BE2C (cell line): ENCODE data around the gene CDC20B.
"Not testable (repeated sequence)": the region's sequence is repeated elsewhere in the genome, so short reads cannot be mapped to it uniquely, and the experiment has no call there.

Source experiments
- DNase-seq: peaks from one replicate; pipeline ENCODE4 v3.0.0-alpha.2; 2020
- H3K27me3 ChIP-seq: fragments of 250-450 bp; sonication (Bioruptor Pico); 2 replicates; pipeline ENCODE4 v1.5.1; 2020; ENCODE audit warnings: mild to moderate bottlenecking
- H3K36me3 ChIP-seq: fragments of 250-450 bp; sonication (Bioruptor Pico); 2 replicates; pipeline ENCODE4 v1.5.1; 2020; ENCODE audit warnings: mild to moderate bottlenecking
- H3K4me1 ChIP-seq: fragments of 250-450 bp; sonication (Bioruptor Pico); 2 replicates; pipeline ENCODE4 v1.5.1; 2020
- H3K4me3 ChIP-seq: 2 replicates; pipeline ENCODE4 v1.5.1; 2011; ENCODE audit warnings: low read depth, low read length
- H3K9me3 ChIP-seq: fragments of 250-450 bp; sonication (Bioruptor Pico); 2 replicates; pipeline ENCODE4 v1.5.1; 2020
- TF ChIP-seq, protein P1 (sequence below): IDR thresholded peaks from 2 replicates; pipeline ENCODE4 v1.5.1; 2012; ENCODE audit warnings: mild to moderate bottlenecking, low read depth, low read length

Gene CDC20B

DNA sequence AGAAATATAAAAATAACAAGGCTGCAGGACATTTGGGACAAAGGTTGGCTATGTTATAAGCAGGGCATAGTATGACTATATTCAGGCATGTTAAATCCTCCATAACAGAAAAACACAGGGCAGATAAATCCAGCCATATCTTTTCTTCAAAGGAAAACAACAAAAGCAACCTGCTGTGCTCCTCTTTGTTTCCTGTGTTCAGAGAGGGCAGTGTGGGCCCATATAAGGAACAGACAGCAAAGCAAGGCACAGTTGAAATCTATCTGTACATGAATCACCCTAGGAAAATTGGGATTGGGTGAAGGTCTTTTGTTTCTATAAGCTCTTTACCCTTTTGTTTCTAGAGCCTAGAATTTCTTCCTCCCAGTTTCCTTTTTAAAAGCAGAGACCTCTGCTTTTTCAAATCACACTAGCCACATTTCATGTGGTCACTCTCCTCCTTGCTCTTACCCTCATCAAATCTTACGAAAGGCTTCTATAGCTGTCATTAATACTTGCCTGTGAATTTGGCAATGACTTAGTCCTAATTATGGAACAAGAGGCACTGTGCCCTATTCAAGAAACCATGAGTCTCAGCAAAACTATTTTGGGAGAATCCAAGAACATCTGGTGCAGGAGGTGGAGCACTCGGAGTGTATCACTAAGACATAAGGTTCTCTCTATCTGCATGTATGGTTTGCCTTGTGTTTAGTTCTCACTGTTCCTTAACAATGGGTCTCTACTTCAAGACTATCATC lies 68.8 kb downstream of the CDC20B start:
- Histone ChIP-seq H3K36me3 (no peaks in the 10 kb centered on the region), H3K9me3 (no peaks in the 10 kb centered on the region), H3K4me3 (no peak overlapping the region), H3K27me3 (no peaks in the 10 kb centered on the region; the same call in 1 of the 2 replicates), H3K4me1 (no peaks in the 10 kb centered on the region)
- TF ChIP-seq, protein P1, sequence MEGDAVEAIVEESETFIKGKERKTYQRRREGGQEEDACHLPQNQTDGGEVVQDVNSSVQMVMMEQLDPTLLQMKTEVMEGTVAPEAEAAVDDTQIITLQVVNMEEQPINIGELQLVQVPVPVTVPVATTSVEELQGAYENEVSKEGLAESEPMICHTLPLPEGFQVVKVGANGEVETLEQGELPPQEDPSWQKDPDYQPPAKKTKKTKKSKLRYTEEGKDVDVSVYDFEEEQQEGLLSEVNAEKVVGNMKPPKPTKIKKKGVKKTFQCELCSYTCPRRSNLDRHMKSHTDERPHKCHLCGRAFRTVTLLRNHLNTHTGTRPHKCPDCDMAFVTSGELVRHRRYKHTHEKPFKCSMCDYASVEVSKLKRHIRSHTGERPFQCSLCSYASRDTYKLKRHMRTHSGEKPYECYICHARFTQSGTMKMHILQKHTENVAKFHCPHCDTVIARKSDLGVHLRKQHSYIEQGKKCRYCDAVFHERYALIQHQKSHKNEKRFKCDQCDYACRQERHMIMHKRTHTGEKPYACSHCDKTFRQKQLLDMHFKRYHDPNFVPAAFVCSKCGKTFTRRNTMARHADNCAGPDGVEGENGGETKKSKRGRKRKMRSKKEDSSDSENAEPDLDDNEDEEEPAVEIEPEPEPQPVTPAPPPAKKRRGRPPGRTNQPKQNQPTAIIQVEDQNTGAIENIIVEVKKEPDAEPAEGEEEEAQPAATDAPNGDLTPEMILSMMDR: no peak
- no peak for DNase-seq

DNA sequence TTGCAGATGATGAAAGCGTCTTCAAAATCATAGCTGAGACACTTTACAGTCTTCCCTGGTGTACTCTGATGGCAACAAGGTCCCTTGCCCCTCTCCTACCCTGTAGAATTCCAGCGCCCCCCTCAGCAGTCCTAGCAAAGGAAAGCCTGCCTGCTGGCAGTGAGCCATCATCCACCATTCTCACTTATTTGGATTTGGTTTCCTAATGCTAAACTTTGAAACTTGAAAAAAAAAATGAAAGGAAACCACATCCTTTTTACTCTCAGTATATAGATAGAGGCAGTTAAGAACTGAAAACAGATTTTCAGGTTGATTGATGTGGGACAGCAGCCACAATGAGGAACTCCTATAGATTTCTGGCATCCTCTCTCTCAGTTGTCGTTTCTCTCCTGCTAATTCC lies 70.6 kb downstream of the CDC20B start, which contains the start of gene GZMA:
TSS of gene GZMA (plus strand) at position 299 of the 400 bp plus-strand sequence. CDS start at position 336, 37 bp downstream.
- H3K4me3 ChIP-seq: no peak within 1 kb of the TSS

DNA sequence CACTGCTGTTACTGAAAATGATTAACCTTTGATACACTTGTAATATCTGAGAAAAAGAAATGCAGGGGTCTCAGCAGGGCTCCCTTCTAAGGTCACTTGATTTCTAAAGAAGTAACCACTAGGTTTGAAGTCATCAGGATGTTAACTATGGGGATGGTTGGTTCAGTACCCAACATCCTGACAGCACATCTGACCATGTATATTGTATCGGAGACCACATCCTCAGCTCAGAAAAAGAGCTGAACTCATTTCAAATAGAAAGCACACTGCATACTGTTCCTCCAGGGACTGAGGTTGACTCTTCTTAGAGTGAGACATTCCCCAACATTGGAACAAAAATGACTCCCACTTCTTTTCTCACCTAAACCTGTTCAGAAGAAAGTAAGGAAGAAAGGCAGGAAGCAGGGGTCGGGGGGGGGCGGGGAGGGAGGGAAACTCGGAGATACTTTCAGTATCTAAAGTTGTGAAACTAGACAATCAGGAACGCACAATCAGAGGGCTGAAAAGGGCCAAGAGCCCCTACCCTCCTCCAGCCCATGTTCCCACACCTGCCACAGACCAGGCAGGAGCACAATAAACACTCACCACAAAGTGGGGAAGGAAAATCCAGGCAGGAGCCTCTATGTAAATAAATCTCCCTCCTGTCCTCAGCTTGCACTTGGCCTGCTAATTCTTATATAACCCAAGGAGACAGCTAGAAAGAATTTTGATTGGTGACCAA lies 71.3 kb downstream of the CDC20B start:
- Histone ChIP-seq H3K9me3 (no peaks in the 10 kb centered on the region), H3K4me3 (no peak overlapping the region), H3K36me3 (no peaks in the 10 kb centered on the region), H3K27me3 (no peaks in the 10 kb centered on the region), H3K4me1 (no peaks in the 10 kb centered on the region)
- TF ChIP-seq, protein P1: no peak
- no peak for DNase-seq

More for the DNA sequence above, 70.6 kb downstream of the CDC20B start, which contains the start of gene GZMA:
- TF ChIP-seq, protein P1: no peak
- no peaks in the 10 kb centered on the region for H3K4me1 ChIP-seq
- no peaks in the 10 kb centered on the region; the same call in 1 of the 2 replicates for H3K27me3 ChIP-seq
- DNase-seq: no peak
- no peaks in the 10 kb centered on the region for H3K36me3 ChIP-seq
- no peaks in the 10 kb centered on the region for H3K9me3 ChIP-seq

DNA sequence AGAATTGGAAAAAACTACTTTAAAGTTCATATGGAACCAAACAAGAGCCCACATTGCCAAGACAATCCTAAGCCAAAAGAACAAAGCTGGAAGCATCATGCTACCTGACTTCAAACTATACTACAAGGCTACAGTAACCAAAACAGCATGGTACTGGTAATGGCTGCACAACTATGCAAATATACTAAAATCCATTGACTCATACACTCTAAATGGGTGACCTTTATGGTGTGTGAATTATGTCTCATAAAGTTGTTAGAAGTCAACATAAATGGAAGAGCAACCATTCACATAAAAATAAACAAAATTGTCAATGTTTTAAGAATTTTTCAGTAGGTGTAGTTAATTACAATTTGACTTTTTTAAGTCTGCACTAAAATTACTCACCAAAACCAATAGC lies 71.8 kb downstream of the CDC20B start:
- DNase-seq, H3K36me3 ChIP-seq, H3K4me3 ChIP-seq, H3K4me1 ChIP-seq, H3K9me3 ChIP-seq, H3K27me3 ChIP-seq: not testable (repeated sequence)

DNA sequence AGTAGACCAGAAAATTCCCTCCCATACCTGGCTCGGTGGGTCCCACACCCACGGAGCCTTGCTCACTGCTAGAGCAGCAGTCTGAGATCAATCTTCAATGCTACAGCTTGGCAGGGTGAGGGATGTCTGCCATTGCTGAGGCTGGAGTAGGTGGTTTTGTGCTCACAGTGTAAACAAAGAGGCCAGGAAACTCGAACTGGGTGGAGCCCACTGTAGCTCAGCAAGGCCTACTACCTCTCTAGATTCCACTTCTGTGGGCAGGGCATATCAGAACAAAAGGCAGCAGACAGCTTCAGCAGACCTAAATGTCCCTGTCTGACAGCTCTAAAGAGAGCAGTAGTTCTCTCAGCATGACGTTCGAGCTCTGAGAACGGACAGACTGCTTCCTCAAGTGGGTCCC lies 76.1 kb downstream of the CDC20B start:
- H3K36me3 ChIP-seq: no peaks in the 10 kb centered on the region
- H3K9me3 ChIP-seq: no peaks in the 10 kb centered on the region
- no peaks in the 10 kb centered on the region for H3K4me1 ChIP-seq
- TF ChIP-seq, protein P1: no peak
- no peaks in the 10 kb centered on the region; the same call in 1 of the 2 replicates for H3K27me3 ChIP-seq
- H3K4me3 ChIP-seq: no peak overlapping the region
- DNase-seq: no peak

DNA sequence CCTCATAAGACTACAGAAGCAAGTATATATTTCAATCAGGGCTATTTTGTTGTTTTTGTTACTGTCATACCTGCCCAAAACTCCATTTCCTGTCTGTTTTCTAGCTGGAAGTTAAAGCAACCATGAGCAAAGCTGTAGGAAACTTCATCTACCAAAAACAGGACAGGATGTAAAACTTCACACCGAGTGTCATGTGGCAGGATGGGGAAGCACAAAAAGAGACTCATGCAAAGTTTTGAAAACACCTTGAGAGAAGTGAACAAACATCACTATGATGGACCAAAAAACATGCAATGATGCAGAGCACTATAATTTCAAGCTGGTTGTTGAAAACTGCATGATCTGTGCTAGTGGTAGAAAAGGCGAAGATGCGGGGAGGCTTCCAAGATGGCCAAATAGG lies 76.8 kb downstream of the CDC20B start:
- Histone ChIP-seq H3K36me3 (no peaks in the 10 kb centered on the region), H3K4me3 (no peak overlapping the region), H3K9me3 (no peaks in the 10 kb centered on the region), H3K27me3 (no peaks in the 10 kb centered on the region; the same call in 1 of the 2 replicates), H3K4me1 (no peaks in the 10 kb centered on the region)
- TF ChIP-seq, protein P1: no peak
- DNase-seq: no peak

DNA sequence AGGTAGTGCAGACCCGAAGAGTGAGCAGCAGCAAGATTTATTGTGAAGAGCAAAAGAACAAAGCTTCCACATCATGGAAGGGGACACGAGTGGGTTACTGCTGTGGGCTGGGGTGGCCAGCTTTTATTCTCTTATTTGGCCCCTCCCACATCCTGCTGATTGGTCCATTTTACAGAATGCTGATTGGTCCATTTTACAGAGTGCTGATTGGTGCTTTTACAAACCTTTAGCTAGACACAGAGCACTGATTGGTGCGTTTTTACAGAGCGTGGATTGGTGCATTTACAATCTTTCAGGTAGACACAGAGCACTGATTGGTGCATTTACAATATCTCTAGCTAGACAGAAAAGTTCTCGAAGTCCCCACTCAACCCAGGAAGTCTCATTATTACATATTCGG lies 82.0 kb downstream of the CDC20B start:
- not testable (repeated sequence) for H3K27me3 ChIP-seq, H3K4me3 ChIP-seq, H3K9me3 ChIP-seq, H3K36me3 ChIP-seq, H3K4me1 ChIP-seq, DNase-seq

DNA sequence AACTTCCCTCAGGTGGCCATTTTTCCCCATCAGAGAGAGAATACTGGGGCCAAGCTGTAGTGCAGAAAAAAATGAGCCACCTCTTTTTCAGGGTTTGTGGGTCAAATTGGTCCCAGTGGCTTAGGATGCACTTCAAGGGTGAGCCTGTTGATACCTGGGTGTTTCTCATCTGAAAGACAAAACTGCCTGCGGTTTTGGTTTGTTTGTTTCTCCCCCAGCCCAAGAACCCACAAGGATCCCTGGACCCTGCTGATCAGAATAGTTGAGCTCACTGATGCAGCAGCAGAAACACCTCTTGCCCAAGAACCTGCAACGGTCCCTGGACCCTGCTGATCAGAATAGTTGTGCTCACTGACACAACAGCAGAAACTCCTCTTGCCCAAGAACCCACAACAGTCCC lies 83.7 kb downstream of the CDC20B start:
- not testable (repeated sequence) for H3K9me3 ChIP-seq, H3K4me1 ChIP-seq, DNase-seq, H3K36me3 ChIP-seq, H3K27me3 ChIP-seq, H3K4me3 ChIP-seq
